ENCODE results near the gene XKR3. TPM values are rescaled to one million over a fixed set of nuclear protein-coding genes. Genes with fewer than 3 reads are reported as not detected.
"Not testable (repeated sequence)": the region's sequence is repeated elsewhere in the genome, so short reads cannot be mapped to it uniquely, and the experiment has no call there.

Gene XKR3
- total RNA-seq, 2 experiments from 2014 or later = not detected

DNA sequence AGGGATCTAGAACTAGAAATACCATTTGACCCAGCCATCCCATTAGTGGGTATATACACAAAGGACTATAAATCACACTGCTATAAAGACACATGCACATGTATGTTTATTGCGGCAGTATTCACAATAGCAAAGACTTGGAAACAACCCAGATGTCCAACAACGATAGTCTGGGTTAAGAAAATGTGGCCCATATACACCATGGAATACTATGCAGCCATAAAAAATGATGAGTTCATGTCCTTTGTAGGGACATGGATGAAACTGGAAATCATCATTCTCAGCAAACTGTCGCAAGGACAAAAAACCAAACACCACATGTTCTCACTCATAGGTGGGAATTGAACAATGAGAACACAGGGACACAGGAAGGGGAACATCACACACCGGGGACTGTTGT is 53.6 kb downstream of the XKR3 start:
- H3K36me3 Mint-ChIP-seq; CTCF ChIA-PET; intact Hi-C loops (cut with micrococcal nuclease); H3K27me3 Mint-ChIP-seq; POLR2A ChIA-PET; H3K4me1 Mint-ChIP-seq (ENCODE audit: low read depth); H3K27ac Mint-ChIP-seq; H3K9me3 Mint-ChIP-seq; H3K4me3 Mint-ChIP-seq; DNase-seq: not testable (repeated sequence)

- H3K9me3 Mint-ChIP-seq; H3K4me1 Mint-ChIP-seq (ENCODE audit: low read depth); H3K27ac Mint-ChIP-seq; DNase-seq; CTCF ChIA-PET; H3K4me3 Mint-ChIP-seq; H3K36me3 Mint-ChIP-seq; intact Hi-C loops (cut with micrococcal nuclease); POLR2A ChIA-PET; H3K27me3 Mint-ChIP-seq: not testable (repeated sequence)
Observed at GRCh38 chr22:16767927-16768326, 57.3 kb downstream of the XKR3 start.

DNA sequence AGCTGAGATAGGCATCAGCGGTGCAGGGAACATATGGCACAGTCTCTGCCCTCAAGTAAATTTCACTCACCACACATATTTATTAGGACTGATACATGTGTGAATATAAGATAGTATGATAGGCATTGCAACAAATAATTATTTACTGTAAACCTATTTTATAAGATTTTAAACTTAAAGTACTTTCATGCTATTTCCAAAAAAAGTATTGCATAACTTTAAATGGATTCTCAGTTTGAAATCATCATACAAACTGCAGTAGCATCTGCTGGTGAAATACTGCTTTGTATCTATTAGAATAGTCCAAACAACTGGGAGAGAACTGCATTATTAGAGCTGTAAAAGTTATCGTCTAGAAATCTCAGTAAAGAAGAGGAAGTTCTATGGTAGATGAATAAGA is 63.0 kb downstream of the XKR3 start:
- H3K4me1 Mint-ChIP-seq (ENCODE audit: low read depth); H3K27ac Mint-ChIP-seq; H3K9me3 Mint-ChIP-seq; H3K27me3 Mint-ChIP-seq; DNase-seq; H3K4me3 Mint-ChIP-seq; intact Hi-C loops (cut with micrococcal nuclease); H3K36me3 Mint-ChIP-seq; POLR2A ChIA-PET; CTCF ChIA-PET: not testable (repeated sequence)

- POLR2A ChIA-PET = not testable (repeated sequence)
Observed at GRCh38 chr22:16760416-16760815, 64.8 kb downstream of the XKR3 start.

GRCh38 chr22:16749282-16749681 is 75.9 kb downstream of the XKR3 start:
- intact Hi-C loops (cut with micrococcal nuclease); H3K4me1 Mint-ChIP-seq (ENCODE audit: low read depth); H3K27ac Mint-ChIP-seq; H3K9me3 Mint-ChIP-seq; H3K4me3 Mint-ChIP-seq; CTCF ChIA-PET; H3K36me3 Mint-ChIP-seq; POLR2A ChIA-PET; H3K27me3 Mint-ChIP-seq; DNase-seq: not testable (repeated sequence)

More at GRCh38 chr22:16760416-16760815, 64.8 kb downstream of the XKR3 start:
- H3K27me3 Mint-ChIP-seq; H3K4me3 Mint-ChIP-seq; H3K9me3 Mint-ChIP-seq; CTCF ChIA-PET; intact Hi-C loops (cut with micrococcal nuclease); H3K27ac Mint-ChIP-seq; H3K36me3 Mint-ChIP-seq; DNase-seq; H3K4me1 Mint-ChIP-seq (ENCODE audit: low read depth): not testable (repeated sequence)

DNA sequence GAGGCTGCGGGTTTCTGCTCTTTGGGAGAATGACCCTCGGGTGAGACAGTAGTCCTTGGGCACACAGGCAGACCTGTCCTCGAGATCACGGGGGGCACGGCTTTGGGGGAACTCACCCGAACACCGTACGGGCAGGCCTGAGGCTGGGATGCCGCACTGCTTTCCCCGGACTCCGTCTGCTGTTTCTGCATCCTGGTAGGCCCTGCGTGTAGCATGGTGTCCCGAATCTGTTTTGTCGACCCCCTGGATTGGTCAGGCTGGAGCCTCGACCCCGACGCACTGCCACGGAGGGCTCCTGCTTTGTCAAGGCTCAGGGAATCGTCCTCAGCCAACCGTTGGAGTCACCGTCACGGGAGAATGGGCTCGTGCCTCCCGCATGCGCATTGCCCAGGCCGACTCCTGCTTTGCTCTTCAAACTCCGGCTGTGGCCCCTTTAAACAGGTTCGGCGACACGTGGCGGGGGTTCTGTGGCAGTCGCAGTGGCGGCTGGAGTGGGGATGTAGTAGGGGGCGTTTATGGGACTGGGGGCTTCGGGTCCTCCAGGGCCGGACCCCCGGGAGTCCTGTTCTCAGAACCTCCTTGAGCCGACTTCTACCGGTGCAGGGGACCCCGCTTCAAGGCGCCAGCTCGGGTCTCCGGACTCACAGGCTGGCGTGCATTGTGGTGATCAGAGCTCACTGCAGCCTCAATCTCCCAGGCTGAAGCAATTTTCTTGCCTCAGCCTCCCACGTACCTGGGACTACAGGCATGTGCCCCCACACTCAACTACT is 76.9 kb downstream of the XKR3 start:
- CTCF ChIA-PET; H3K4me1 Mint-ChIP-seq (ENCODE audit: low read depth); H3K36me3 Mint-ChIP-seq; DNase-seq; H3K27ac Mint-ChIP-seq; POLR2A ChIA-PET; H3K4me3 Mint-ChIP-seq; H3K27me3 Mint-ChIP-seq; intact Hi-C loops (cut with micrococcal nuclease); H3K9me3 Mint-ChIP-seq: not testable (repeated sequence)

DNA sequence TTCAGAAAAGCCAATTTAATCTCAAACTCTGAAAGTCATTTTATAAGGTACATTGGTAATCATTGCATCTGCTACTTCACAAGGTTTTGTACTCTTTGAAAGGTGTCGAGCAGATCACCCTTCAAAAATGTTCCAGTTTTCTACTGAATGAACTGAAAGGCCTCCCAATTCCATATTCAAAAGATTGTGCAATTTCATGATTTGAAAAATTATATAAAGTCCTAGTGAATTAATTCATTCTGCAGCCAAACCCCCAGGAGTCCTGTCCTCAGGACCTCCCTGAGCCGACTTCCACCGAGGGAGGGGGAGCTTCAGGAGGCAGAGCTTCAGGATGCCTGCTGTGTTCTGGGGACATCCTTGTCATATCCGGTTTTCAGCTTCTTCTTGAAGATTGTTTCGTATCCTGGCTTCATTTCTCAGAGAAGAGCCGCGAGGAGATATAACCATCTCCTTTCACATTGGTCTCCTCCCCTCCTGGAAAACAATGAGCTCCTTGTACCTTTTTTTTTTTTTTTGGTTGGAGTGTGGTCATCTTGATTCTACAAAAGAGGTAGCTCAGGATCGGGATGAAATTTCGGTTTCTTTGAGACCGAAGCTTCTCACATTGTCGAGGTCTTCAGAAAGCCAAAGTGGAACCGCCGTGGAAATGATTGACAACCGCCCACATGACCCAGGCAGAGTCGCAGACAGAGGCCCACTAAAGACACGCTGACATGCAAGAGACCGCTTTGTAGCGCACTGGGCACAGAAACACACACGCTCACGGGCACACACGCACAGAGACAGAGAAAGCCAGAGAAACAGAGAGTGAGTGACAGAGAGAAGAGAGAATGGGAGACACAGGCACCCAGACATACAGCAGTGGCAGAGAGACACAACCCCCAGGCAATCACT is 77.7 kb downstream of the XKR3 start:
- CTCF ChIA-PET; H3K4me3 Mint-ChIP-seq; H3K36me3 Mint-ChIP-seq; H3K4me1 Mint-ChIP-seq (ENCODE audit: low read depth); intact Hi-C loops (cut with micrococcal nuclease); POLR2A ChIA-PET; DNase-seq; H3K27ac Mint-ChIP-seq; H3K9me3 Mint-ChIP-seq; H3K27me3 Mint-ChIP-seq: not testable (repeated sequence)

GRCh38 chr22:16734271-16734670 is 90.9 kb downstream of the XKR3 start:
- H3K4me3 Mint-ChIP-seq = not testable (repeated sequence)

More at GRCh38 chr22:16734271-16734670, 90.9 kb downstream of the XKR3 start:
- CTCF ChIA-PET; H3K27me3 Mint-ChIP-seq; H3K9me3 Mint-ChIP-seq; intact Hi-C loops (cut with micrococcal nuclease); H3K27ac Mint-ChIP-seq; POLR2A ChIA-PET; DNase-seq; H3K36me3 Mint-ChIP-seq; H3K4me1 Mint-ChIP-seq (ENCODE audit: low read depth): not testable (repeated sequence)

Other genes with a start within 250 kb of the XKR3 start
- gene CCT8L2, start 232.6 kb downstream of the XKR3 start, total RNA-seq = not detected
- gene GAB4, start 182.8 kb upstream of the XKR3 start, total RNA-seq = not detected